Neutrophil (primary cell): ENCODE data around the gene CACNG1.
A peak's percentile ranks its signal among the peaks of the same experiment; 100 is the strongest.
"Not testable (repeated sequence)": the region's sequence is repeated elsewhere in the genome, so short reads cannot be mapped to it uniquely, and the experiment has no call there.

ENCODE experiments used
- H3K27ac ChIP-seq: fragments of 200-600 bp; sonication (generic); 2 replicates; pipeline ENCODE4 v1.5.1; 2016; ENCODE audit warnings: mild to moderate bottlenecking, moderate library complexity
- H3K27me3 ChIP-seq: fragments of 200-600 bp; sonication (generic); 2 replicates; pipeline ENCODE4 v1.6.0; 2016; ENCODE audit warnings: mild to moderate bottlenecking
- H3K36me3 ChIP-seq: fragments of 200-600 bp; sonication (generic); 2 replicates; pipeline ENCODE4 v1.5.1; 2017
- H3K4me1 ChIP-seq, 2 experiments: fragments of 200-600 bp in 1 of 2; sonication (generic) in 1 of 2; 1 replicate in 1 of 2; 2 replicates in 1 of 2; pipeline versions ENCODE4 v1.5.1 to v1.6.1; 2013 to 2016; ENCODE audit warnings: low read depth in 1 of 2, low read length in 1 of 2, mild to moderate bottlenecking in 1 of 2, moderate library complexity in 1 of 2; ENCODE audit not compliant: control insufficient read depth in 1 of 2, insufficient read depth in 1 of 2
- H3K4me3 ChIP-seq, 2 experiments: fragments of 200-600 bp in 1 of 2; sonication (generic) in 1 of 2; 1 replicate in 1 of 2; 2 replicates in 1 of 2; pipeline ENCODE4 v1.5.1; 2013 to 2016; ENCODE audit warnings: low read depth in 1 of 2, low read length in 1 of 2, mild to moderate bottlenecking in 1 of 2, moderate library complexity in 1 of 2
- H3K9me3 ChIP-seq: fragments of 200-600 bp; sonication (generic); 2 replicates; pipeline ENCODE4 v1.5.1; 2016
- CTCF ChIP-seq: fragments of 200-600 bp; sonication (generic); IDR thresholded peaks from 2 replicates; pipeline ENCODE4 v1.5.1; 2016; ENCODE audit warnings: antibody characterized with exemption

CACNG1 gene

DNA sequence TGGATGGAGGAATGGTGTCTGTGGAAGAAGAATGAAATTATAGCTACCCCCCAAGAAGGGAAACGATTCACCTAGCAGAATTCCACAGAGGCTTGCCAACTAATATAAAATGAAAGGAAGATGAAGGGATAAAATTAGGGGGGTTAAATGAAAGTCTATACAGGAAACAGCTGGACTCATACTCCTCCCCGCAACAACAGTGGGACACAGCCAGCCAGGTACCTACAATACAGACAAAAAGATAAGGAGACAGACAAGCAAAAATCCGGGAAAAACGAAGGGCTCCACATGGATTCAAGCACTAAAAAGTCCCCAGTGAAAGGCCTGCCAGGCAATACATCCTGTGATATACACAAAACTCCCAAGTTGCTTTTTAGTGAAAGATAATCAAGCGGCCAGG is 47.9 kb downstream of the CACNG1 start:
- no peaks in the 10 kb centered on the region for H3K27me3 ChIP-seq
- no peak overlapping the region for H3K4me3 ChIP-seq
- H3K4me1 ChIP-seq = no peaks in the 10 kb centered on the region
- no peak overlapping the region for H3K27ac ChIP-seq
- no peak for TF ChIP-seq CTCF
- no peaks in the 10 kb centered on the region for H3K9me3 ChIP-seq
- H3K36me3 ChIP-seq = peaks cover 9% of the 10 kb centered on the region

DNA sequence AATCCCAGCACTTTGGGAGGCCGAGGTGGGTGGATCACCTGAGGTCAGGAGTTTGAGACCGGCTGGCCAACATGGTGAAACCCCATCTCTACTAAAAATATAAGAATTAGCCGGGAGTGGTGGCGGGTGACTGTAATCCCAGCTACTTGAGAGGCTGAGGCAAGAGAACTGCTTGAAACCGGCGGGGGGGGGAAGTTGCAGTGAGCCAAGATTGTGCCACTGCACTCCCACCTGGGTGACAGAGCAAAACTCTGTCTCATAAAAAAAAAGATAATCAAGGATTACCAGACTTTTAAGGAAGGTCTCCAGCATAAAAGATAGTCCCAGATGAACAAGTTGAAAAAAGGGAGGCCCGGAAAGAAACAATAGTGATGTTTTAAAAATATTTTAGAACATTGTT is 48.4 kb downstream of the CACNG1 start:
- H3K9me3 ChIP-seq, H3K27me3 ChIP-seq, H3K4me1 ChIP-seq, H3K36me3 ChIP-seq, H3K4me3 ChIP-seq, H3K27ac ChIP-seq: not testable (repeated sequence)

GRCh38 chr17:67093348-67093747 is 49.0 kb downstream of the CACNG1 start:
- no peak for TF ChIP-seq CTCF
- H3K27me3 ChIP-seq = no peaks in the 10 kb centered on the region
- H3K36me3 ChIP-seq = no peaks in the 10 kb centered on the region
- no peak overlapping the region for H3K27ac ChIP-seq
- H3K4me3 ChIP-seq = no peak overlapping the region
- no peaks in the 10 kb centered on the region for H3K4me1 ChIP-seq
- no peaks in the 10 kb centered on the region for H3K9me3 ChIP-seq

- H3K9me3 ChIP-seq, H3K27ac ChIP-seq, H3K4me3 ChIP-seq, H3K27me3 ChIP-seq, H3K4me1 ChIP-seq, H3K36me3 ChIP-seq: not testable (repeated sequence)
Measured at GRCh38 chr17:67095291-67095690, 50.9 kb downstream of the CACNG1 start.

DNA sequence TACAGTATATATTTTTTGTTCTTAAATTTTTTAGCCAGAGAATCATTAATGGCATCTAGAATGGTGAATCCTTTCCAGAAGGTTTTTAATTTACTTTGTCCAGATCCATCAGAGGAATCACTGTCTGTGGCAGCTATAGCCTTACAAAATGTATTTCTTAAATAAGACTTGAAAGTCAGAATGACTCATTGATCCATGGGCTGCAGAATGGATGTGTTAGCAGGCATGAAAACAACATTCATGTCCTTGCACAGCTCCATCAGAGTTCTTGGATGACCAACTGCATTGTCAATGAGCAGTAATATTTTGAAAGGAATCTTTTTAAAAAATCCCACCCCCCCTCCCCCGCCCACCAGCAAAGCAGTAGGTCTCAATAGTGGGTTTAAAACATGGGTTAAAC is 51.4 kb downstream of the CACNG1 start:
- no peak overlapping the region for H3K27ac ChIP-seq
- no peaks in the 10 kb centered on the region for H3K27me3 ChIP-seq
- H3K4me1 ChIP-seq = no peaks in the 10 kb centered on the region
- H3K36me3 ChIP-seq = no peaks in the 10 kb centered on the region
- no peak overlapping the region for H3K4me3 ChIP-seq
- no peaks in the 10 kb centered on the region for H3K9me3 ChIP-seq
- no peak for TF ChIP-seq CTCF

DNA sequence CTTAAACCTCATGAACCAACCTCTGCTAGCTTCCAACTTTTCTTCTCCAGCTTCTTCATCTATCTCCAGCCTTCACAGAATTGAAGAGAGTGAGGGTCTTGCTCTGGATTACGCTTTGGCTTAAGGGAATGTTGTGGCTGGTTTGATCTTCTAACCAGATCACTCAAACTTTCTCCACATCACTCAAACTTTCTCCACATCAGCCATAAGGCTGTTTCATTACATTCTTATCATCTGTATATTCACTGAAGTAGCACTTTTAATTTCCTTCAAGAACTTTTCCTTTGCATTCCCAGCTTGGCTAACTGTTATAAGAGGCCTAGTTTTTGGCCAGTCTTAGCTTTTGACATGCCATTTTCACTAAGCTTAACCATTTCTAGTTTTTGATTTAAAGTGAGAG is 52.3 kb downstream of the CACNG1 start:
- no peak overlapping the region for H3K27ac ChIP-seq
- peaks cover under 1% of the 10 kb centered on the region for H3K36me3 ChIP-seq
- no peak overlapping the region for H3K4me3 ChIP-seq
- H3K27me3 ChIP-seq = no peaks in the 10 kb centered on the region
- H3K9me3 ChIP-seq = no peaks in the 10 kb centered on the region
- no peaks in the 10 kb centered on the region for H3K4me1 ChIP-seq
- no peak for TF ChIP-seq CTCF

DNA sequence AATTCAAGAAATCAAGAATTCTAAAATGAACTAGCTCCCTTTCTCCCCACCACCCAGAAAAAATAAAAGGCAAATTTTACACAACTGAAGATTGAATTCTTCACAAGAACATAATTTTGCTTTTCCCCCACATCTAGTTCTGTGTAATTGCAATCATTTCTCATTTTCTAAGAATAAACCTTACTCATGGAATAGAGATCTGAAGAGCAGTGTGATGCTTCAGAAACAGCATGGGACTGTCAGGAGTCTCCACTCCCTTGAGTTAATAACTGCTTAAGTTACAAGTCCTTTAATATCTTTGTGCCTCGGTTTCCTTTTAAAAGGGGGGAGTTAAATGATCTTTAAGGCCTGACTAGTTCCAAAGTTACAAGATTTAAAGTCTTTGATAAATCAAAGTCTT is 53.7 kb downstream of the CACNG1 start:
- no peak overlapping the region for H3K4me3 ChIP-seq
- no peak for TF ChIP-seq CTCF
- H3K4me1 ChIP-seq = no peaks in the 10 kb centered on the region
- H3K27ac ChIP-seq = no peak overlapping the region
- H3K9me3 ChIP-seq = no peaks in the 10 kb centered on the region
- H3K36me3 ChIP-seq = peaks cover 5% of the 10 kb centered on the region
- no peaks in the 10 kb centered on the region for H3K27me3 ChIP-seq

DNA sequence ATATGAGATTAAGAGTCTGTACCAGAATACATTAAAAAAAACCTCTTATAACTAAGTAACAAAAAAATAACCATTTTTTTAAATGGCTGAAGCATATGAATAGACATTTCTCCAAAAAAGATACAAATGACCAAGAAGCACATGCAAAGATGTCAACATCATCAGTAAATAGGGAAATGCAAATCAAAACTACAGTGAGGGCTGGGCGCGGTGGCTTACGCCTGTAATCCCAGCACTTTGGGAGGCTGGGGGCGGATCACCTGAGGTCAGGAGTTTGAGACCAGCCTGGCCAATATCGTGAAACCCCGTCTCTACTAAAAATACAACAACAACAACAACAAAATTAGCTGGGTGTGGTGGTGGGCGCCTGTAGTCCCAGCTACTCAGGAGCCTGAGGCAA is 60.3 kb downstream of the CACNG1 start:
- H3K9me3 ChIP-seq, H3K4me3 ChIP-seq, H3K27me3 ChIP-seq: not testable (repeated sequence)
- Histone ChIP-seq H3K27ac (peak overlapping the region; percentile 38), H3K4me1 (peaks cover 7 to 10% of the 10 kb centered on the region in 2 experiments), H3K36me3 (peaks cover 49% of the 10 kb centered on the region)
